ENCODE data around the gene TAPT1. TPM values are rescaled to one million over a fixed set of nuclear protein-coding genes. Genes with fewer than 3 reads are reported as not detected.

TAPT1 gene
- polyA plus RNA-seq, 1 of the 3 experiments (the other 2 are of a cell fraction) = 6.2 TPM

GRCh38 chr4:16117164-16117563 is 109.1 kb downstream of the TAPT1 start:
- Histone ChIP-seq H3K79me2 (ENCODE audit: insufficient read depth) (no peaks in the 10 kb centered on the region), H2AFZ (ENCODE audit: low read depth) (no peak overlapping the region), H3K27ac (ENCODE audit: low read depth in 2 of 2, low read length in 1 of 2) (no peak overlapping the region), H3K4me2 (no peak overlapping the region), H3K9me2 (no peaks in the 10 kb centered on the region), H3K9me3 (no peaks in the 10 kb centered on the region), H3K4me3 (ENCODE audit: low read depth in 2 of 2, low read length in 1 of 2) (no peak overlapping the region), H3K27me3 (ENCODE audit: insufficient read depth) (no peaks in the 10 kb centered on the region), H3K4me1 (ENCODE audit: control insufficient read depth in 1 of 2, insufficient read depth in 2 of 2, low read depth in 1 of 2, low read length in 1 of 2) (no peaks in the 10 kb centered on the region), H4K20me1 (ENCODE audit: insufficient read depth) (no peaks in the 10 kb centered on the region), H3K9ac (no peak overlapping the region), H3K36me3 (replicated peaks in 1 of 2; ENCODE audit: control insufficient read depth in 1 of 2, insufficient read depth in 2 of 2, low read length in 1 of 2) (no peaks in the 10 kb centered on the region), H3F3A (replicated peaks; ENCODE audit: insufficient read depth) (no peaks in the 10 kb centered on the region)
- WGBS (ENCODE audit: low lambda C conversion rate) = 37% methylated on average over 5 of the region's 5 CpGs
- DNase-seq = no peak
- POLR2A ChIA-PET = no interaction called here
- no peak for TF ChIP-seq TCF12 (IDR thresholded peaks at IDR 0.05)
- no peak for TF ChIP-seq RAD21 (IDR thresholded peaks at IDR 0.05; ENCODE audit: low read length)
- TF ChIP-seq FOXJ3 (CRISPR knock-in tag; IDR thresholded peaks at IDR 0.05) = no peak
- no peak for TF ChIP-seq TAF1 (IDR thresholded peaks at IDR 0.05; ENCODE audit: borderline replicate concordance, low read depth, low read length)
- no peak for TF ChIP-seq GABPA (IDR thresholded peaks at IDR 0.05; ENCODE audit: low read depth)
- no peak for TF ChIP-seq USF1 (IDR thresholded peaks at IDR 0.05; ENCODE audit: borderline replicate concordance, low read depth)
- TF ChIP-seq CHD2 (IDR thresholded peaks at IDR 0.05; ENCODE audit: low read length, partially characterized antibody) = no peak
- TF ChIP-seq RXRA (IDR thresholded peaks at IDR 0.05; ENCODE audit: borderline replicate concordance, low read depth) = no peak
- no peak for TF ChIP-seq FOXM1 (IDR thresholded peaks at IDR 0.05; ENCODE audit: low read depth)
- TF ChIP-seq MXI1 (IDR thresholded peaks at IDR 0.05; ENCODE audit: low read depth, low read length) = no peak
- TF ChIP-seq SIN3A (IDR thresholded peaks at IDR 0.05; ENCODE audit: borderline replicate concordance, low read depth, low read length) = no peak
- CTCF ChIA-PET = no interaction called here

- no peaks in the 10 kb centered on the region for H3K36me3 ChIP-seq (replicated peaks in 1 of 2; ENCODE audit: control insufficient read depth in 1 of 2, insufficient read depth in 2 of 2, low read length in 1 of 2)
- no peak for TF ChIP-seq USF1 (IDR thresholded peaks at IDR 0.05; ENCODE audit: borderline replicate concordance, low read depth)
- TF ChIP-seq GABPA (IDR thresholded peaks at IDR 0.05; ENCODE audit: low read depth) = no peak
- no peak for TF ChIP-seq USF2 (IDR thresholded peaks at IDR 0.05; ENCODE audit: borderline replicate concordance, low read depth, low read length)
- no peak for TF ChIP-seq SMC3 (IDR thresholded peaks at IDR 0.05; ENCODE audit: low read depth, low read length)
- no peak for TF ChIP-seq SIN3A (IDR thresholded peaks at IDR 0.05; ENCODE audit: borderline replicate concordance, low read depth, low read length)
- no peak for TF ChIP-seq ELF1 (IDR thresholded peaks at IDR 0.05)
- TF ChIP-seq MXI1 (IDR thresholded peaks at IDR 0.05; ENCODE audit: low read depth, low read length) = no peak
- H3K9ac ChIP-seq = no peak overlapping the region
- no peak overlapping the region for H2AFZ ChIP-seq (ENCODE audit: low read depth)
- no peaks in the 10 kb centered on the region for H4K20me1 ChIP-seq (ENCODE audit: insufficient read depth)
- no peaks in the 10 kb centered on the region for H3K79me2 ChIP-seq (ENCODE audit: insufficient read depth)
- ChIA-PET POLR2A (no interaction called here), CTCF (no interaction called here)
- no peaks in the 10 kb centered on the region for H3K27me3 ChIP-seq (ENCODE audit: insufficient read depth)
- H3K9me3 ChIP-seq = no peaks in the 10 kb centered on the region
- H3K9me2 ChIP-seq = no peaks in the 10 kb centered on the region
- DNase-seq = no peak
- H3K4me3 ChIP-seq (ENCODE audit: low read depth in 2 of 2, low read length in 1 of 2) = no peak overlapping the region
- no peak overlapping the region for H3K27ac ChIP-seq (ENCODE audit: low read depth in 2 of 2, low read length in 1 of 2)
- H3F3A ChIP-seq (replicated peaks; ENCODE audit: insufficient read depth) = no peaks in the 10 kb centered on the region
- H3K4me1 ChIP-seq (ENCODE audit: control insufficient read depth in 1 of 2, insufficient read depth in 2 of 2, low read depth in 1 of 2, low read length in 1 of 2) = no peaks in the 10 kb centered on the region
- WGBS (ENCODE audit: low lambda C conversion rate) = 38% methylated on average over 2 of the region's 3 CpGs
- H3K4me2 ChIP-seq = no peak overlapping the region
Observed at GRCh38 chr4:16116493-16116990, 109.7 kb downstream of the TAPT1 start.
